ENCODE data around the gene KRTAP23-1. TPM values are rescaled to one million over a fixed set of nuclear protein-coding genes. Genes with fewer than 3 reads are reported as not detected.

The KRTAP23-1 gene
- total RNA-seq, 1 donor from 2014 or later, result not detected

- H3K27ac Mint-ChIP-seq, result no peak overlapping the region
- H3K9me3 Mint-ChIP-seq, result no peaks in the 10 kb centered on the region
- no peak overlapping the region for H3K4me3 Mint-ChIP-seq
- H3K36me3 Mint-ChIP-seq, result no peaks in the 10 kb centered on the region
- peaks cover 2% of the 10 kb centered on the region for H3K27me3 Mint-ChIP-seq (ENCODE audit: low read depth)
- H3K4me1 Mint-ChIP-seq, result peaks cover 2% of the 10 kb centered on the region
- TF ChIP-seq CTCF (IDR thresholded peaks at IDR 0.05; ENCODE audit: unreplicated experiment), result no peak
- DNase-seq (ENCODE audit: low spot score in 2 of 2, unreplicated experiment in 2 of 2), result no peak
Observed at GRCh38 chr21:30333736-30334135, 14.7 kb downstream of the KRTAP23-1 start.

GRCh38 chr21:30332681-30333080, 15.7 kb downstream of the KRTAP23-1 start:
- H3K4me1 Mint-ChIP-seq, result no peaks in the 10 kb centered on the region
- no peak overlapping the region for H3K27ac Mint-ChIP-seq
- no peaks in the 10 kb centered on the region for H3K36me3 Mint-ChIP-seq

GRCh38 chr21:30329203-30329875, 19.1 kb downstream of the KRTAP23-1 start:
- TF ChIP-seq CTCF (IDR thresholded peaks at IDR 0.05; ENCODE audit: unreplicated experiment), result no peak
- no peak for DNase-seq (ENCODE audit: low spot score in 2 of 2, unreplicated experiment in 2 of 2)
- Mint-ChIP-seq H3K27ac (no peak overlapping the region), H3K9me3 (peaks cover 26% of the 10 kb centered on the region), H3K27me3 (ENCODE audit: low read depth) (no peaks in the 10 kb centered on the region), H3K36me3 (no peaks in the 10 kb centered on the region), H3K4me1 (no peaks in the 10 kb centered on the region), H3K4me3 (no peak overlapping the region)

More at GRCh38 chr21:30332681-30333080, 15.7 kb downstream of the KRTAP23-1 start:
- Mint-ChIP-seq H3K9me3 (no peaks in the 10 kb centered on the region), H3K4me3 (no peak overlapping the region), H3K27me3 (ENCODE audit: low read depth) (peaks cover 2% of the 10 kb centered on the region)
- DNase-seq (ENCODE audit: low spot score in 2 of 2, unreplicated experiment in 2 of 2), result no peak
- TF ChIP-seq CTCF (IDR thresholded peaks at IDR 0.05; ENCODE audit: unreplicated experiment), result no peak

- Mint-ChIP-seq H3K27me3 (ENCODE audit: low read depth) (no peaks in the 10 kb centered on the region), H3K4me1 (no peaks in the 10 kb centered on the region), H3K27ac (no peak overlapping the region), H3K36me3 (no peaks in the 10 kb centered on the region), H3K9me3 (peaks cover 28% of the 10 kb centered on the region), H3K4me3 (no peak overlapping the region)
- TF ChIP-seq CTCF (IDR thresholded peaks at IDR 0.05; ENCODE audit: unreplicated experiment), result no peak
- no peak for DNase-seq (ENCODE audit: low spot score in 2 of 2, unreplicated experiment in 2 of 2)
Observed at GRCh38 chr21:30326390-30326789, 22.0 kb downstream of the KRTAP23-1 start.

- TF ChIP-seq CTCF (IDR thresholded peaks at IDR 0.05; ENCODE audit: unreplicated experiment), result no peak
- peaks cover 10% of the 10 kb centered on the region for H3K9me3 Mint-ChIP-seq
- H3K4me3 Mint-ChIP-seq, result no peak within 1 kb of the TSS
- no peak for DNase-seq (ENCODE audit: low spot score in 2 of 2, unreplicated experiment in 2 of 2)
- H3K36me3 Mint-ChIP-seq, result no peaks in the 10 kb centered on the region
- H3K27me3 Mint-ChIP-seq (ENCODE audit: low read depth), result peaks cover 4% of the 10 kb centered on the region
- H3K27ac Mint-ChIP-seq, result no peak within 1 kb of the TSS
- H3K4me1 Mint-ChIP-seq, result no peaks in the 10 kb centered on the region
Observed at GRCh38 chr21:30320215-30320614, 28.2 kb downstream of the KRTAP23-1 start, which contains the start of gene KRTAP26-1. Gene KRTAP26-1, minus strand, starts transcription at chr21:30320315. Its CDS starts 280 bp downstream, at chr21:30320035.
